ENCODE results near the gene KNCN. TPM values are rescaled to one million over a fixed set of nuclear protein-coding genes. Genes with fewer than 3 reads are reported as not detected.

KNCN gene
- total RNA-seq, 1 experiment from 2014 or later, result not detected

- intact Hi-C loops (cut with micrococcal nuclease; ENCODE audit: unreplicated experiment), result no loop called here
- no peak for DNase-seq
- Mint-ChIP-seq H3K4me3 (ENCODE audit: low read depth, unreplicated experiment) (no peak overlapping the region), H3K27ac (ENCODE audit: unreplicated experiment) (no peak overlapping the region), H3K27me3 (ENCODE audit: unreplicated experiment) (peaks cover 41% of the 10 kb centered on the region), H3K4me1 (ENCODE audit: low read depth, unreplicated experiment) (peaks cover 8% of the 10 kb centered on the region), H3K36me3 (ENCODE audit: insufficient read depth, unreplicated experiment) (no peaks in the 10 kb centered on the region), H3K9me3 (ENCODE audit: low read depth, unreplicated experiment) (no peaks in the 10 kb centered on the region)
- TF ChIP-seq CTCF (IDR thresholded peaks at IDR 0.05; ENCODE audit: unreplicated experiment), result no peak
- CTCF ChIA-PET, result no interaction called here
- no TSS peak for BruUV-seq (replicated peaks)
Observed at GRCh38 chr1:46503421-46503820, 48.0 kb downstream of the KNCN start.

GRCh38 chr1:46501528-46501927 is 49.9 kb downstream of the KNCN start:
- no TSS peak for BruUV-seq (replicated peaks)
- no peak for DNase-seq
- TF ChIP-seq CTCF (IDR thresholded peaks at IDR 0.05; ENCODE audit: unreplicated experiment), result no peak
- Mint-ChIP-seq H3K36me3 (ENCODE audit: insufficient read depth, unreplicated experiment) (no peaks in the 10 kb centered on the region), H3K27me3 (ENCODE audit: unreplicated experiment) (peaks cover 47% of the 10 kb centered on the region), H3K9me3 (ENCODE audit: low read depth, unreplicated experiment) (no peaks in the 10 kb centered on the region), H3K27ac (ENCODE audit: unreplicated experiment) (no peak overlapping the region), H3K4me1 (ENCODE audit: low read depth, unreplicated experiment) (peaks cover 8% of the 10 kb centered on the region), H3K4me3 (ENCODE audit: low read depth, unreplicated experiment) (no peak overlapping the region)
- intact Hi-C loops (cut with micrococcal nuclease; ENCODE audit: unreplicated experiment), result no loop called here
- CTCF ChIA-PET, result interaction anchor here (0.9 to 1.3 kb wide), 2 partner anchors 19 to 21 kb away, joined by 3 to 4 read pairs; no protein-coding TSS in a partner anchor

GRCh38 chr1:46497665-46498064 is 53.8 kb downstream of the KNCN start:
- Mint-ChIP-seq H3K27me3 (ENCODE audit: unreplicated experiment) (peaks cover 68% of the 10 kb centered on the region), H3K27ac (ENCODE audit: unreplicated experiment) (no peak overlapping the region), H3K4me3 (ENCODE audit: low read depth, unreplicated experiment) (no peak overlapping the region), H3K4me1 (ENCODE audit: low read depth, unreplicated experiment) (peaks cover 8% of the 10 kb centered on the region), H3K9me3 (ENCODE audit: low read depth, unreplicated experiment) (no peaks in the 10 kb centered on the region), H3K36me3 (ENCODE audit: insufficient read depth, unreplicated experiment) (no peaks in the 10 kb centered on the region)
- no TSS peak for BruUV-seq (replicated peaks)
- CTCF ChIA-PET, result no interaction called here
- no peak for DNase-seq
- intact Hi-C loops (cut with micrococcal nuclease; ENCODE audit: unreplicated experiment), result no loop called here
- no peak for TF ChIP-seq CTCF (IDR thresholded peaks at IDR 0.05; ENCODE audit: unreplicated experiment)

- no peak for DNase-seq
- Mint-ChIP-seq H3K4me1 (ENCODE audit: low read depth, unreplicated experiment) (peaks cover 8% of the 10 kb centered on the region), H3K4me3 (ENCODE audit: low read depth, unreplicated experiment) (no peak overlapping the region), H3K27me3 (ENCODE audit: unreplicated experiment) (peaks cover 68% of the 10 kb centered on the region), H3K27ac (ENCODE audit: unreplicated experiment) (no peak overlapping the region), H3K9me3 (ENCODE audit: low read depth, unreplicated experiment) (no peaks in the 10 kb centered on the region), H3K36me3 (ENCODE audit: insufficient read depth, unreplicated experiment) (no peaks in the 10 kb centered on the region)
- intact Hi-C loops (cut with micrococcal nuclease; ENCODE audit: unreplicated experiment), result no loop called here
- TF ChIP-seq CTCF (IDR thresholded peaks at IDR 0.05; ENCODE audit: unreplicated experiment), result no peak
- CTCF ChIA-PET, result no interaction called here
- BruUV-seq (replicated peaks), result no TSS peak
Observed at GRCh38 chr1:46497020-46497419, 54.4 kb downstream of the KNCN start.

Measured in Calu3 (cell line).